LHCN-M2 (cell line): ENCODE results near the gene GADL1. TPM values are rescaled to one million over a fixed set of nuclear protein-coding genes. Genes with fewer than 3 reads are reported as not detected.
A peak's percentile ranks its signal among the peaks of the same experiment; 100 is the strongest.

Experiments
- DNase-seq: peaks from one replicate; pipeline ENCODE4 v3.0.0-alpha.2; 2012; ENCODE audit warnings: low read depth
- total RNA-seq: library from RNA; depleted of rRNA; stranded (reverse); fragments of >200 nt; gene quantifications from 2 replicates; pipeline ENCODE4 v1.2.3, GENCODE V29; 2014

GADL1 gene
- total RNA-seq, 1 experiment from 2014 or later = 0.06 TPM

- DNase-seq = no peak
These were observed 166.3 kb downstream of the GADL1 start for GRCh38 chr3:30728143-30728542.

GRCh38 chr3:30724863-30725262, 169.6 kb downstream of the GADL1 start:
- no peak for DNase-seq

DNA sequence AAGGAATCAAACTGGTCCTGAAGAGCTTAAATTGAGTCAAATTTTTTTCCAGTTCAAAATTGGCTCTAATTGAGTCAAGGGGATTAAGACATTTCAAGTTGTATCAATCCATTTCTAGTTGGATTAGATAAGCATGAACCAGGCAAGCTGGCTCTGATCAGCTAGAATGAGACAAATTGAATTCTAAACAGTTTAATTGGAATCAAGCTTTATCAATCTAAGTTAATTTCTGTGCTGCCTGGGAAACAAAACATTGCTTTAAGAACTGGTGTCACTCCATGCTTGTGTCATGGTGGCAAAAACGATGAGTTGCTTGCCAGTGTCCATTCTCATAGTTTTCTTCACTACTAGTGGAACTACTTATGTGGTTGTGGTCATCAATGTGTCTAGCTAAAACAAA, 171.2 kb downstream of the GADL1 start:
- DNase-seq = no peak

DNA sequence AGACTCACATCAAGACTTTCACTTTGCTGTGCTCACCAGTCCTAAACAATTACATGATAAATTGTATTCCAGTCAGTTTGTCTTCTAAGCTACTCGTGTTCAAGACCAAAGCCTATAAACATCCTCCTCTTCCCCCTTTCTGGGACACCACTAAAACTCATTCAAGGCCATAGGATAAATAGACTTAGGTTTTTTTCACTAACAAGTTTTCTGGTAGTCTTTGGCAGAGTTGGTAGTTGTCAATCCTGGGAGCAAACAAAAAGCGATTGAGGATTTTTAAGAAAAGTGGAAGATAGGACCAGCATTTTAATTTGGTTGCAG, 173.2 kb downstream of the GADL1 start:
- no peak for DNase-seq

GRCh38 chr3:30720586-30721313, 173.7 kb downstream of the GADL1 start:
- peak; percentile 74 for DNase-seq

DNA sequence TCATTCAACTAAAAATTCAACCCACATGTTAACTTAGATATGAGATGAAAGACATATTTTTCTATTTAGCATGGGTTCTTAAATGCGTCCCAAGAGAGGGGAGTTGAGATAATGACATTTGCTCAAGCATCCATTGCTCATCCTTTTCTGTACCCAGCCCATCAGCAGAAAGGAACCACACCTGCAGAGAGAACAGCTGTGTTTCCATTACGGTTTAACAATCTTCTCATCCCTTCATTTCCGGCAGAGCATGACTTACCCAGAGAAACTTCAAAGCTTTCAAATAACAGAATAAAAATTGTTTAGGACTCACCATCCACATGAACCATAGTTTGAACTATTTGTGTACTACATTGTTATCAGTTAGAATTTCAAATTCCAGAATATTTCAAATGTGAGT, 174.9 kb downstream of the GADL1 start:
- no peak for DNase-seq

GRCh38 chr3:30713885-30714503, 180.5 kb downstream of the GADL1 start:
- no peak for DNase-seq

GRCh38 chr3:30712991-30713390, 181.5 kb downstream of the GADL1 start:
- no peak for DNase-seq

DNA sequence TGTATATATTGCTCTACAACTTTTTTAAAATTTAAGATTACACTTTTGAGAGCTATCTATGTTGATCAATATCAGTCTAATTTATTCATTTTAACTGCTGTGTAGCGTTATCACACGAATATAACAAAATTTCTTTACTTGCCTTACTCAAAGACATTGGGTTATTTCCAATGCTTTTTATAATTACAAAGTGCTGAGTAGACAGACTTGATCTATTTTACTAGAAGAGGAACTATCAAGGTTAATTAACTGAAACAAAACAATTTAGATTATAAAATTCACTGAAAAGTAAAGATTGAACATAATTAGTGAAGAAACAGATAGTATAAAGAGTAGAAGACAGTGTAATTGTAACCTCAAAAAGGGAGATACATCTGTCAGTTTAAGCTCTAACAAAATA, 182.6 kb downstream of the GADL1 start:
- DNase-seq = no peak

- DNase-seq = no peak
These were observed 183.3 kb downstream of the GADL1 start for GRCh38 chr3:30711151-30711550.

- DNase-seq = no peak
These were observed 184.4 kb downstream of the GADL1 start for GRCh38 chr3:30710017-30710416.

- no peak for DNase-seq
These were observed 186.0 kb downstream of the GADL1 start for GRCh38 chr3:30708472-30708871.

DNA sequence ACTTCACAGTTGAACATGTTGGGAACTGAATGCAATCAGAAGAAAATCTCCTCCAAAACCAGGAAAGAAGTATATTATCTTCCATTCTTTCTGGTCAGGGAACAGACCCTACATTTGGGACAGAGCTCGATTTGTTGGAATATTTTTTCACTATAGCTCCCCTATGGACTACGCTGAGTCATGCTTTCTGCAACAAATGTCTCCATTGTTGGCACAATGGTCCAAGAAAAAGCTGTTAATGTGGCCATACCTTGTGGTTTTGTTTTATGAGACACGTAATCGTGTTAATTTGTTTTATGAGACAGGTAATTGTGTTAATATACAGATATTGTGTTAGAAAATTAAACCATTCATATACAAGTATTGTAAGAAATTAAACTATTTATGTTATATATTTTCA, 186.6 kb downstream of the GADL1 start:
- DNase-seq = no peak

DNA sequence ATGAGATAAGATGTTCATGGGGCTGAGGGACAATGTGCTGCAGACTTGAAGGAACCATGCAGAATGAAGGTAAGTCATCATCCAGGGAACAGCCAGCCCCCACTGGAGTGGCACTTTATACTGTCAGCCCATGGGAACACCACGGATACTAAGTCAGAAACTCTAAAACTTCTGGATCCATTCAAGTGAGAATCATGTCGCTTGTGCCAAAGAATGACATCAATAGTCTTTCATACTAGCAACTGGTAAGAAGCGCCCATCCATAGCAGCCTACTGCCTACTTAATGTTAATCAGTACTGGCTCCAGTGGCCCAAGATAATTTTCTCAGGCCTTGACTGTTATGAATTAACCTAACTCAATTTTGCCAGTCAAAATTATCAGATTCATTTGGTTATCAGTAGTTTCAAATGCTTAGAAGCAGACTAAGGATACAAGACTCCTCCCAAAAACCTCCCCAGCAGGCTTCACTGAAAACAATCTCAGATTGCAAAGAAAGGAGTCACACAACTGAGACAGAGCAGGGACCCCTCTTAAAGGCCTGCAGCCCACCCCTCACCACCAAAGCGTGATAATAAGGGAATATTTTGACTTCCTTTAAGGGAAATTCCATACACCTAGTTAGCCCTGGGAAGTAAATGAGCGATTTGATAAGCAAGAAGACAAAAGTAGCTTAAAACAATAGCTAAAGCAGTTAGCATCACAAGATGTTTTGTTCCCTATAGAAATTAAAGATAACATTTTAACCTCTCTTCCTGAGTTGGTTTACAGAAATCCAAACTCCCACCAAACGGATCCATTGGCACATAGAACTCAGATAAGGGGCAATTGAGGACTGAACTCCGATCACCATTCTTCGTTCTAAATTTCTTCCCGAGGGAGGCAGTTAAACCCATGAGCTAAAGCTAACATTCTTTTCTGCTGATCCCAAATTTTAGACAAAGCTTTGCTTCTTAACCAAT, 189.2 kb downstream of the GADL1 start:
- no peak for DNase-seq

GRCh38 chr3:30702828-30703397, 191.5 kb downstream of the GADL1 start:
- no peak for DNase-seq

- no peak for DNase-seq
These were observed 192.2 kb downstream of the GADL1 start for GRCh38 chr3:30702038-30702827.

DNA sequence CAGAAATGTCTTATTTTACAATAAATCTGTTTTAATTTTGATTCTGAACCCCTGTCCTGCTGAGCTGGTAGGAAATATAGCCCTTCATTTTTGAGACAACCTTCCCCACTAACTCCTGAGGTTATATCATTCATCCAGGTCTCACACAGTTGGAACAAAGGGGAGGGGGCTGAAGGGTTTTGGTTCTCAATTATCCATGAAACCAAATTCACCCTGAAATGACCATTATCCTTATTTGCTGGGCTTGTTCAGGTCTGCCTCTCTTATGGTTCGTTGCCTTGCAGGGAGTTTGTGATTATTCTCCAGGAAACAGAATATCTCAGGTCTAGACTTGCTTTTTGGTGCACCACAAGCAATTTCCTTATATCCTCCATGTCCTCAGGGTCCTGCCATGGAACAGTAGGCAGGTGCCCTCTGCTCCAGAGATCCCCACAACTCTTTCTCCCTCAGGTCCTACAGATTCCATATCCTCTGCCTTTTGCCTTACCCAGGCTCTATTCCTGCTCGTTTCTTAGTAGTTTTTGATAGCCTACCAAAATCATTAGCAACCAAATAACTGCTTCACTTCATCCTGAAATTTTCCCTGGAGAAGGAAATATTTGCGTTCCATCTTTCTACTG, 193.6 kb downstream of the GADL1 start:
- no peak for DNase-seq

- no peak for DNase-seq
These were observed 194.5 kb downstream of the GADL1 start for GRCh38 chr3:30699927-30700326.

GRCh38 chr3:30698549-30698948, 195.9 kb downstream of the GADL1 start:
- DNase-seq = no peak

GRCh38 chr3:30696896-30697295, 197.6 kb downstream of the GADL1 start:
- DNase-seq = no peak

GRCh38 chr3:30696403-30696819, 198.1 kb downstream of the GADL1 start:
- no peak for DNase-seq
